Measurements from ENCODE around the gene FAM200C. TPM values are rescaled to one million over a fixed set of nuclear protein-coding genes. Genes with fewer than 3 reads are reported as not detected.
"Not testable (repeated sequence)": the region's sequence is repeated elsewhere in the genome, so short reads cannot be mapped to it uniquely, and the experiment has no call there.

The FAM200C gene
- polyA plus RNA-seq, 1 experiment: 1.6 TPM

GRCh38 chr5:160437271-160437670, 37.4 kb upstream of the FAM200C start:
- ChIA-PET CTCF (interaction anchor here (0.6 to 5.9 kb wide), 8 partner anchors 11 to 939 kb away, joined by 3 to 108 read pairs (median 28); partner anchors contain the start of genes PTTG1 and SLU7), POLR2A (no interaction called here)
- no peaks in the 10 kb centered on the region; the same call in 1 of the 2 replicates for H3K27me3 ChIP-seq (ENCODE audit: control insufficient read depth, insufficient read depth, low read length)
- no peak for DNase-seq (ENCODE audit: low read depth)
- no peaks in the 10 kb centered on the region for H3K36me3 ChIP-seq (ENCODE audit: control insufficient read depth, insufficient read depth, low read length)
- TF ChIP-seq CTCF (IDR thresholded peaks at IDR 0.05; ENCODE audit: insufficient read depth, low read depth, low read length): no peak
- H3K4me3 ChIP-seq (ENCODE audit: low read depth, low read length): no peak overlapping the region

- H3K4me3 ChIP-seq (ENCODE audit: low read depth, low read length); POLR2A ChIA-PET: not testable (repeated sequence)
- CTCF ChIA-PET: interaction anchor here (3.0 kb wide), 1 partner anchor 27 kb away, joined by 23 read pairs; no protein-coding TSS in a partner anchor
These were observed 36.8 kb upstream of the FAM200C start for GRCh38 chr5:160436661-160437060.

GRCh38 chr5:160436017-160436416, 36.2 kb upstream of the FAM200C start:
- DNase-seq (ENCODE audit: low read depth): no peak
- Histone ChIP-seq H3K27me3 (ENCODE audit: control insufficient read depth, insufficient read depth, low read length) (no peaks in the 10 kb centered on the region; the same call in 1 of the 2 replicates), H3K36me3 (ENCODE audit: control insufficient read depth, insufficient read depth, low read length) (no peaks in the 10 kb centered on the region), H3K4me3 (ENCODE audit: low read depth, low read length) (no peak overlapping the region)
- ChIA-PET POLR2A (no interaction called here), CTCF (interaction anchor here (0.6 to 1.4 kb wide), 4 partner anchors 9 to 70 kb away, joined by 3 to 5 read pairs (median 4); partner anchors contain the start of gene PTTG1)
- TF ChIP-seq CTCF (IDR thresholded peaks at IDR 0.05; ENCODE audit: insufficient read depth, low read depth, low read length): no peak

More at GRCh38 chr5:160436661-160437060, 36.8 kb upstream of the FAM200C start:
- not testable (repeated sequence) for DNase-seq (ENCODE audit: low read depth); H3K36me3 ChIP-seq (ENCODE audit: control insufficient read depth, insufficient read depth, low read length); H3K27me3 ChIP-seq (ENCODE audit: control insufficient read depth, insufficient read depth, low read length)

- POLR2A ChIA-PET: no interaction called here
These were observed 35.7 kb upstream of the FAM200C start for GRCh38 chr5:160435532-160435931.

GRCh38 chr5:160434022-160434531, 34.2 kb upstream of the FAM200C start:
- ChIA-PET CTCF (no interaction called here), POLR2A (no interaction called here)
- no peaks in the 10 kb centered on the region for H3K36me3 ChIP-seq (ENCODE audit: control insufficient read depth, insufficient read depth, low read length)
- no peak overlapping the region for H3K4me3 ChIP-seq (ENCODE audit: low read depth, low read length)
- no peak for TF ChIP-seq CTCF (IDR thresholded peaks at IDR 0.05; ENCODE audit: insufficient read depth, low read depth, low read length)
- no peak for DNase-seq (ENCODE audit: low read depth)
- H3K27me3 ChIP-seq (ENCODE audit: control insufficient read depth, insufficient read depth, low read length): no peaks in the 10 kb centered on the region; the same call in 1 of the 2 replicates

More at GRCh38 chr5:160435532-160435931, 35.7 kb upstream of the FAM200C start:
- CTCF ChIA-PET: interaction anchor here (1.3 to 1.4 kb wide), 3 partner anchors 8 to 13 kb away, joined by 3 to 5 read pairs (median 3); partner anchors contain the start of gene PTTG1
- Histone ChIP-seq H3K4me3 (ENCODE audit: low read depth, low read length) (no peak overlapping the region), H3K36me3 (ENCODE audit: control insufficient read depth, insufficient read depth, low read length) (no peaks in the 10 kb centered on the region), H3K27me3 (ENCODE audit: control insufficient read depth, insufficient read depth, low read length) (no peaks in the 10 kb centered on the region; the same call in 1 of the 2 replicates)
- TF ChIP-seq CTCF (IDR thresholded peaks at IDR 0.05; ENCODE audit: insufficient read depth, low read depth, low read length): no peak
- no peak for DNase-seq (ENCODE audit: low read depth)

- ChIA-PET POLR2A (no interaction called here), CTCF (no interaction called here)
- no peak for TF ChIP-seq CTCF (IDR thresholded peaks at IDR 0.05; ENCODE audit: insufficient read depth, low read depth, low read length)
- no peak for DNase-seq (ENCODE audit: low read depth)
- Histone ChIP-seq H3K36me3 (ENCODE audit: control insufficient read depth, insufficient read depth, low read length) (no peaks in the 10 kb centered on the region), H3K27me3 (ENCODE audit: control insufficient read depth, insufficient read depth, low read length) (no peaks in the 10 kb centered on the region; the same call in 1 of the 2 replicates), H3K4me3 (ENCODE audit: low read depth, low read length) (no peak overlapping the region)
These were observed 32.9 kb upstream of the FAM200C start for GRCh38 chr5:160432787-160433186.

All from BJ (cell line).